Duodenal mucosa (tissue), 2 donors: ENCODE data around the gene RABGAP1L.

Experiments
- H3K27ac ChIP-seq: one replicate; pipeline ENCODE4 v1.7.0; 2013; ENCODE audit warnings: low read depth, low read length
- H3K27me3 ChIP-seq, 2 donors: one replicate each; pipeline ENCODE4 v1.7.0; 2013; ENCODE audit warnings: low read length in 2 of 2, control low read depth in 1 of 2; ENCODE audit not compliant: insufficient read depth in 2 of 2, control insufficient read depth in 1 of 2
- H3K36me3 ChIP-seq, 2 donors: one replicate each; pipeline ENCODE4 v1.7.0; 2013; ENCODE audit warnings: low read length in 2 of 2, control low read depth in 1 of 2; ENCODE audit not compliant: insufficient read depth in 2 of 2, control insufficient read depth in 1 of 2
- H3K4me1 ChIP-seq, 2 donors: one replicate each; pipeline ENCODE4 v1.7.0; 2013; ENCODE audit warnings: low read length in 2 of 2, control low read depth in 1 of 2; ENCODE audit not compliant: insufficient read depth in 2 of 2, control insufficient read depth in 1 of 2
- H3K4me3 ChIP-seq, 2 donors: one replicate each; pipeline ENCODE4 v1.7.0; 2013; ENCODE audit warnings: low read length in 2 of 2, low read depth in 1 of 2
- H3K9ac ChIP-seq, 2 donors: one replicate each; pipeline ENCODE4 v1.7.0; 2013; ENCODE audit warnings: low read length in 2 of 2, low read depth in 1 of 2
- H3K9me3 ChIP-seq, 2 donors: one replicate each; pipeline ENCODE4 v1.7.0; 2013; ENCODE audit warnings: low read length in 2 of 2, control low read depth in 1 of 2; ENCODE audit not compliant: control insufficient read depth in 1 of 2

Gene RABGAP1L

DNA sequence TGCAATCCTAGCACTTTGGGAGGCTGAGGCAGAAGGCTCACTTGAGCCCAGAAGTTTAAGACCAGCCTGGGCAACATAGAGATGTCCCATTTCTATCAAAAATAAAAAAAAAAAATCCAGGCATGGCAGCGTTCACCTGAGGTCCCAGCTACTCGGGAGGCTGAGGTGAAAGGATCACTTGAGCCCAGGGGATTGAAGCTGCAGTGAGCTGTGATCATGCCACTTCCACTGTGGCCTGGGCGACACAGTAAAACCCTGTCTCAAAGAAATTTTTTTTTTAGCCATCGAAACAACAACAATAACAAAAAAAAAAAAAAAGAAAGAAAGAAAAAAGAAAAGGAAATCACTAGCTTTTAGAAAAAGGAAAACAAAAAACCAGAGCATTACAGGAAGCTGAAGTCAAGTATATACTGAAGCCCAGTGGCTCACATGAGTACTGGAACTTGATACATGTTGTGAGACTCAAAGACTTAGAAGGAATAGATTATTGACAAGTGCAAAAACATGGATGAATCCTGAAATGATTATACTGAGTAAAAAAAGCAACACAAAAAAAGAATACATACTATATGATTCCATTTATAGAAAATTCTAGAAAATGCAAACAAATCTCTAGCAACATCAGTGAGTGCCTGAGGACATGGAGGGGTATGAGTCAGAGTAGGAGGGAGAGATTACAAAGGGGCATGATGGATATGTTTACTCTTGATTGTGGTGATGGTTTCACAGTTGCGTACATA is 6.1 kb upstream of the RABGAP1L start:
- no peaks in the 10 kb centered on the region for H3K9me3 ChIP-seq
- H3K9ac ChIP-seq, result no peak overlapping the region
- no peak overlapping the region for H3K27ac ChIP-seq
- peaks cover 4 to 8% of the 10 kb centered on the region in 2 donors for H3K4me1 ChIP-seq
- no peaks in the 10 kb centered on the region for H3K36me3 ChIP-seq
- no peak overlapping the region for H3K4me3 ChIP-seq
- no peaks in the 10 kb centered on the region for H3K27me3 ChIP-seq

DNA sequence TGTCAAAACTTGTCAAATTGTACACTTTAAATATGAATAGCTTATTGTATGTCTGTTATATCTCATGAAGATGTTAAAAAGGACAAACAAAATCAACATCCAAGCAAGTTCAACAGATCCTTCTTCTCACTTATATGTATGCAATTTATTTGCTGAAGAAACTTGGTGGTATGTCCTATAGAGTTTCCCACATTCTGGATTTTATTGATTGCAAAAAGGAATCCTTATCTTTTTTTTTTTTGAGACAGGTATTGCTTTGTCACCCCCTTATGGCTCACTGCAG is 5.6 kb upstream of the RABGAP1L start:
- Histone ChIP-seq H3K27ac (no peak overlapping the region), H3K36me3 (no peaks in the 10 kb centered on the region), H3K4me1 (peaks cover 8 to 12% of the 10 kb centered on the region in 2 donors), H3K27me3 (no peaks in the 10 kb centered on the region), H3K9ac (no peak overlapping the region), H3K9me3 (no peaks in the 10 kb centered on the region), H3K4me3 (no peak overlapping the region)

- Histone ChIP-seq H3K27ac (no peak overlapping the region), H3K4me1 (peaks cover 8 to 18% of the 10 kb centered on the region in 2 donors), H3K9me3 (no peaks in the 10 kb centered on the region), H3K4me3 (no peak overlapping the region), H3K36me3 (no peaks in the 10 kb centered on the region), H3K27me3 (no peaks in the 10 kb centered on the region), H3K9ac (no peak overlapping the region)
Measured at GRCh38 chr1:174156437-174156836, 2.9 kb upstream of the RABGAP1L start.

GRCh38 chr1:174157157-174157806 is 2.0 kb upstream of the RABGAP1L start:
- H3K9ac ChIP-seq, result no peak overlapping the region
- H3K9me3 ChIP-seq, result no peaks in the 10 kb centered on the region
- H3K27me3 ChIP-seq, result no peaks in the 10 kb centered on the region
- H3K4me1 ChIP-seq, result peaks cover 7 to 18% of the 10 kb centered on the region in 2 donors
- H3K4me3 ChIP-seq, result no peak overlapping the region
- H3K36me3 ChIP-seq, result no peaks in the 10 kb centered on the region
- no peak overlapping the region for H3K27ac ChIP-seq

DNA sequence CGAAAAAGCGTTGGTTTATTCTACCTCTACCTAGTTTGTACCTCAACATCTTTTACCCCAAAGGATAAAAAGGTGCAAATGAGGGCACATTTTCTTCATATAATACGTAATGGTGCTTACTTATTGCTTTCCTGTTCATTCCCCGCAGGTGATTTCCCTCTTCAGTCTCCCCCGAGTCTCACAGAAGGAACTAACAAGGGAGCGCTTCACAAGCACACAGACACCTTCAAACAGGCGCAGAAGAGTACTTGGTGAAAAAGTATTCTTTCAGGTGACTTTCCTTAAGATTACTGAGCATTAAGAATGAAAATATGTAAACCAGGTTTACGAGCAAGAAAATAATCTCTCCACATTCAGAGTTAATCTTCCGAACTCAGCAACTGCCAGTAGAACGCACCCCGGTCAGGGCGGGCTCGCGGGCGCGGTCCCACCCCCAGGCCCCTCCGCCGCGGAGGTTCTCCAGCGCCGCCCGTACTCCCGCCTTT is 511 bp upstream of the RABGAP1L start:
- no peaks in the 10 kb centered on the region for H3K9me3 ChIP-seq
- H3K9ac ChIP-seq, result peak overlapping the region; percentile 65 to 76
- H3K36me3 ChIP-seq, result no peaks in the 10 kb centered on the region
- peak overlapping the region; percentile 44 for H3K27ac ChIP-seq
- H3K4me1 ChIP-seq, result peaks cover 5 to 18% of the 10 kb centered on the region in 2 donors
- peak overlapping the region; percentile 73 to 94 for H3K4me3 ChIP-seq
- no peaks in the 10 kb centered on the region for H3K27me3 ChIP-seq

DNA sequence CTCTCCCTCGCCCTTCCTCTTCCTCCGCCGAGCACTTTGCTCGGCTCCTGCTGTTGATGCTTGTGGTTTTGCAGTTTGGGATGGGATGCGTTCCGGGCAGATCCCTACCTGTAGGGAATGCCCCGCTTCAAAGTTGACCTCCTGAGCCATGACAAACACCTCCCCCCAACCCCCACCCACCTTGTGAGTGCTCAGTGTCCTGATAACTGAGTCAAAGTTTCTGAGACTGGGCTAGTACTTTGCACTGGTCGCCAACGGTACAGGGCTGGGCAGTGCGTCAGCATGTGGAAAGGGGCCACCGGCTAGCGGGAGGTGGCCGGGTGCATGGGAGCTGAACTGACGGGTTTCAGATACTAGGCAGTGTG is 771 bp downstream of the RABGAP1L start:
- Histone ChIP-seq H3K27me3 (no peaks in the 10 kb centered on the region), H3K36me3 (no peaks in the 10 kb centered on the region), H3K9me3 (no peaks in the 10 kb centered on the region), H3K4me1 (peaks cover 9 to 23% of the 10 kb centered on the region in 2 donors), H3K27ac (peak overlapping the region; percentile 97), H3K4me3 (peak overlapping the region; percentile 89 to 94), H3K9ac (peak overlapping the region; percentile 89 to 95)

DNA sequence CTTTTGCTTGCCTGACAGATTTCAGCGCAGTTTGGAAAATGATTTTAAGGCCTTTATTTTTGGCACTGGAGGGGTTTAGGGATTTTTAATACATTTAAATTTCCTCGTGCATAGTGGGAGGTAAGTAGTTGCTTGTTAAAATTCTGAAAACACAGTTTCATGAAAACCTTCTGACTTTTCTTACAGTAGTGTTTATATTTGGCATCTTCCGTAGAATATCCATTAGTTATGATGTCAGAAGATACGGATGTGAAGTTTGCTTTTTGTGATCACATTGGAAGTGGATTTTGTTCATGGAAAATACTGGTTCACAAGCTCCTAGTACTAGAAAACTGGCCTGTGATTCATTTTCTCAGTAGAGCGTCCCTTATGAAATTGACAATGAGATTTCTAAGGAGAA is 1.3 kb downstream of the RABGAP1L start:
- Histone ChIP-seq H3K4me1 (peaks cover 14 to 24% of the 10 kb centered on the region in 2 donors), H3K27ac (no peak overlapping the region), H3K9ac (peak overlapping the region; percentile 89 to 95)

GRCh38 chr1:174161813-174162212 is 2.5 kb downstream of the RABGAP1L start:
- H3K27me3 ChIP-seq, result no peaks in the 10 kb centered on the region
- no peak overlapping the region for H3K9ac ChIP-seq
- H3K27ac ChIP-seq, result no peak overlapping the region
- no peaks in the 10 kb centered on the region for H3K9me3 ChIP-seq
- peaks cover 15 to 33% of the 10 kb centered on the region in 2 donors for H3K4me1 ChIP-seq
- peak overlapping the region in 1 of 2 donors; percentile 89 for H3K4me3 ChIP-seq
- no peaks in the 10 kb centered on the region for H3K36me3 ChIP-seq

More for the DNA sequence above, 1.3 kb downstream of the RABGAP1L start:
- Histone ChIP-seq H3K27me3 (no peaks in the 10 kb centered on the region), H3K36me3 (no peaks in the 10 kb centered on the region), H3K4me3 (peak overlapping the region; percentile 89 to 94), H3K9me3 (no peaks in the 10 kb centered on the region)

GRCh38 chr1:174164826-174165225 is 5.5 kb downstream of the RABGAP1L start:
- peaks cover 10 to 27% of the 10 kb centered on the region in 2 donors for H3K4me1 ChIP-seq
- H3K9ac ChIP-seq, result no peak overlapping the region

GRCh38 chr1:174165471-174166137 is 6.3 kb downstream of the RABGAP1L start:
- no peaks in the 10 kb centered on the region for H3K27me3 ChIP-seq
- H3K4me3 ChIP-seq, result no peak overlapping the region
- H3K36me3 ChIP-seq, result no peaks in the 10 kb centered on the region
- H3K27ac ChIP-seq, result no peak overlapping the region
- no peak overlapping the region for H3K9ac ChIP-seq
- peaks cover 10 to 24% of the 10 kb centered on the region in 2 donors for H3K4me1 ChIP-seq
- no peaks in the 10 kb centered on the region for H3K9me3 ChIP-seq

More at GRCh38 chr1:174164826-174165225, 5.5 kb downstream of the RABGAP1L start:
- Histone ChIP-seq H3K27me3 (no peaks in the 10 kb centered on the region), H3K36me3 (no peaks in the 10 kb centered on the region), H3K4me3 (no peak overlapping the region), H3K27ac (no peak overlapping the region), H3K9me3 (no peaks in the 10 kb centered on the region)
